ENCODE results near the gene PHLDB2. TPM values are rescaled to one million over a fixed set of nuclear protein-coding genes. Genes with fewer than 3 reads are reported as not detected.

PHLDB2 gene
- total RNA-seq, 1 experiment from 2014 or later, result 60.5 TPM

GRCh38 chr3:111902534-111902933 lies 43.5 kb downstream of the PHLDB2 start:
- H3K36me3 Mint-ChIP-seq (ENCODE audit: insufficient read depth, unreplicated experiment), result peaks cover 47% of the 10 kb centered on the region
- Histone ChIP-seq H3K9me3 (no peaks in the 10 kb centered on the region), H3K36me3 (ENCODE audit: control insufficient read depth, insufficient read depth, low read length) (no peaks in the 10 kb centered on the region), H3K27me3 (replicated peaks; ENCODE audit: control insufficient read depth, insufficient read depth, low read length) (no peaks in the 10 kb centered on the region), H3K4me1 (peaks cover 29% of the 10 kb centered on the region), H3K4me3 (ENCODE audit: low read depth, low read length) (no peak overlapping the region)
- ChIA-PET CTCF (no interaction called here), POLR2A (no interaction called here)
- no TSS peak for BruUV-seq (replicated peaks)
- no peak overlapping the region for H3K4me3 Mint-ChIP-seq (ENCODE audit: unreplicated experiment)
- H3K27me3 Mint-ChIP-seq (ENCODE audit: insufficient read depth, unreplicated experiment), result no peaks in the 10 kb centered on the region
- no peak overlapping the region for H3K27ac Mint-ChIP-seq (ENCODE audit: unreplicated experiment)
- no peak for TF ChIP-seq CTCF (IDR thresholded peaks at IDR 0.05; ENCODE audit: insufficient read depth in 1 of 2, low read depth in 1 of 2, low read length in 1 of 2, severe bottlenecking in 1 of 2, unreplicated experiment in 1 of 2)
- DNase-seq, result no peak
- intact Hi-C loops (cut with micrococcal nuclease; ENCODE audit: unreplicated experiment), result no loop called here
- H3K4me1 Mint-ChIP-seq (ENCODE audit: low read depth, unreplicated experiment), result peaks cover 13% of the 10 kb centered on the region
- no peaks in the 10 kb centered on the region for H3K9me3 Mint-ChIP-seq (ENCODE audit: unreplicated experiment)

GRCh38 chr3:111903067-111903511 lies 44.0 kb downstream of the PHLDB2 start:
- intact Hi-C loops (cut with micrococcal nuclease; ENCODE audit: unreplicated experiment), result no loop called here
- Histone ChIP-seq H3K27me3 (replicated peaks; ENCODE audit: control insufficient read depth, insufficient read depth, low read length) (no peaks in the 10 kb centered on the region), H3K9me3 (no peaks in the 10 kb centered on the region), H3K4me3 (ENCODE audit: low read depth, low read length) (no peak overlapping the region), H3K36me3 (ENCODE audit: control insufficient read depth, insufficient read depth, low read length) (no peaks in the 10 kb centered on the region), H3K4me1 (peaks cover 29% of the 10 kb centered on the region)
- POLR2A ChIA-PET, result no interaction called here
- no peak overlapping the region for H3K4me3 Mint-ChIP-seq (ENCODE audit: unreplicated experiment)
- no peaks in the 10 kb centered on the region for H3K9me3 Mint-ChIP-seq (ENCODE audit: unreplicated experiment)
- no peaks in the 10 kb centered on the region for H3K27me3 Mint-ChIP-seq (ENCODE audit: insufficient read depth, unreplicated experiment)
- no TSS peak for BruUV-seq (replicated peaks)
- no peak overlapping the region for H3K27ac Mint-ChIP-seq (ENCODE audit: unreplicated experiment)
- CTCF ChIA-PET, result no interaction called here
- H3K4me1 Mint-ChIP-seq (ENCODE audit: low read depth, unreplicated experiment), result peaks cover 13% of the 10 kb centered on the region
- TF ChIP-seq CTCF (IDR thresholded peaks at IDR 0.05; ENCODE audit: insufficient read depth in 1 of 2, low read depth in 1 of 2, low read length in 1 of 2, severe bottlenecking in 1 of 2, unreplicated experiment in 1 of 2), result no peak
- peaks cover 45% of the 10 kb centered on the region for H3K36me3 Mint-ChIP-seq (ENCODE audit: insufficient read depth, unreplicated experiment)
- DNase-seq, result no peak

- H3K4me1 ChIP-seq, result peaks cover 29% of the 10 kb centered on the region
- H3K27me3 Mint-ChIP-seq (ENCODE audit: insufficient read depth, unreplicated experiment), result no peaks in the 10 kb centered on the region
- peaks cover 13% of the 10 kb centered on the region for H3K4me1 Mint-ChIP-seq (ENCODE audit: low read depth, unreplicated experiment)
- DNase-seq, result peak in 1 of 2 experiments; percentile 36
- no peaks in the 10 kb centered on the region for H3K27me3 ChIP-seq (replicated peaks; ENCODE audit: control insufficient read depth, insufficient read depth, low read length)
- no peak overlapping the region for H3K4me3 ChIP-seq (ENCODE audit: low read depth, low read length)
- H3K36me3 ChIP-seq (ENCODE audit: control insufficient read depth, insufficient read depth, low read length), result no peaks in the 10 kb centered on the region
- H3K9me3 Mint-ChIP-seq (ENCODE audit: unreplicated experiment), result no peaks in the 10 kb centered on the region
- H3K9me3 ChIP-seq, result no peaks in the 10 kb centered on the region
- ChIA-PET POLR2A (interaction anchor here (0.5 to 0.6 kb wide), 2 partner anchors 34 to 173 kb away, joined by 3 read pairs; no protein-coding TSS in a partner anchor), CTCF (no interaction called here)
- peak overlapping the region; percentile 42 for H3K27ac Mint-ChIP-seq (ENCODE audit: unreplicated experiment)
- no peak for TF ChIP-seq CTCF (IDR thresholded peaks at IDR 0.05; ENCODE audit: insufficient read depth in 1 of 2, low read depth in 1 of 2, low read length in 1 of 2, severe bottlenecking in 1 of 2, unreplicated experiment in 1 of 2)
- H3K4me3 Mint-ChIP-seq (ENCODE audit: unreplicated experiment), result no peak overlapping the region
- peaks cover 49% of the 10 kb centered on the region for H3K36me3 Mint-ChIP-seq (ENCODE audit: insufficient read depth, unreplicated experiment)
- intact Hi-C loops (cut with micrococcal nuclease; ENCODE audit: unreplicated experiment), result no loop called here
- BruUV-seq (replicated peaks), result no TSS peak
These were observed 45.5 kb downstream of the PHLDB2 start for GRCh38 chr3:111904376-111905241.

Data from Caco-2 (cell line).